DOHH2 (cell line): ENCODE results near the gene CLIC5.

ENCODE experiments used
- EZH2phosphoT487 ChIP-seq: fragments of 200-600 bp; sonication (generic); IDR thresholded peaks from 2 replicates; pipeline ENCODE4 v1.6.1; 2017; ENCODE audit warnings: borderline replicate concordance, mild to moderate bottlenecking, antibody characterized with exemption, low read length, moderate library complexity, mixed read lengths
- TF ChIP-seq, protein P1 (sequence below): fragments of 200-600 bp; sonication (generic); IDR thresholded peaks from one replicate; pipeline ENCODE4 v1.5.1; 2014; ENCODE audit warnings: antibody characterized with exemption, mild to moderate bottlenecking, low read depth, low read length; ENCODE audit not compliant: poor library complexity, severe bottlenecking

- TF ChIP-seq, protein P1, sequence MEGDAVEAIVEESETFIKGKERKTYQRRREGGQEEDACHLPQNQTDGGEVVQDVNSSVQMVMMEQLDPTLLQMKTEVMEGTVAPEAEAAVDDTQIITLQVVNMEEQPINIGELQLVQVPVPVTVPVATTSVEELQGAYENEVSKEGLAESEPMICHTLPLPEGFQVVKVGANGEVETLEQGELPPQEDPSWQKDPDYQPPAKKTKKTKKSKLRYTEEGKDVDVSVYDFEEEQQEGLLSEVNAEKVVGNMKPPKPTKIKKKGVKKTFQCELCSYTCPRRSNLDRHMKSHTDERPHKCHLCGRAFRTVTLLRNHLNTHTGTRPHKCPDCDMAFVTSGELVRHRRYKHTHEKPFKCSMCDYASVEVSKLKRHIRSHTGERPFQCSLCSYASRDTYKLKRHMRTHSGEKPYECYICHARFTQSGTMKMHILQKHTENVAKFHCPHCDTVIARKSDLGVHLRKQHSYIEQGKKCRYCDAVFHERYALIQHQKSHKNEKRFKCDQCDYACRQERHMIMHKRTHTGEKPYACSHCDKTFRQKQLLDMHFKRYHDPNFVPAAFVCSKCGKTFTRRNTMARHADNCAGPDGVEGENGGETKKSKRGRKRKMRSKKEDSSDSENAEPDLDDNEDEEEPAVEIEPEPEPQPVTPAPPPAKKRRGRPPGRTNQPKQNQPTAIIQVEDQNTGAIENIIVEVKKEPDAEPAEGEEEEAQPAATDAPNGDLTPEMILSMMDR, result no peak
- TF ChIP-seq EZH2phosphoT487, result no peak
These were observed 84.4 kb downstream of the CLIC5 start for GRCh38 chr6:45931232-45931631.
